Skin epidermis (tissue), 12 donors: ENCODE data around the gene CTNND2.

Experiments used
- H3K27ac ChIP-seq, 21 experiments: fragments of 200-600 bp; sonication (generic) in 11 of 21; one replicate each; pipeline ENCODE4 v1.5.0; 2020; ENCODE audit warnings: mild to moderate bottlenecking in 3 of 21, inconsistent platforms in 2 of 21, moderate library complexity in 2 of 21
- H3K4me3 ChIP-seq, 7 experiments: fragments of 200-600 bp; sonication (generic) in 2 of 7; one replicate each; pipeline ENCODE4 v1.5.0; 2020; ENCODE audit warnings: inconsistent platforms in 2 of 7, mild to moderate bottlenecking in 2 of 7, moderate library complexity in 1 of 7

The CTNND2 gene

DNA sequence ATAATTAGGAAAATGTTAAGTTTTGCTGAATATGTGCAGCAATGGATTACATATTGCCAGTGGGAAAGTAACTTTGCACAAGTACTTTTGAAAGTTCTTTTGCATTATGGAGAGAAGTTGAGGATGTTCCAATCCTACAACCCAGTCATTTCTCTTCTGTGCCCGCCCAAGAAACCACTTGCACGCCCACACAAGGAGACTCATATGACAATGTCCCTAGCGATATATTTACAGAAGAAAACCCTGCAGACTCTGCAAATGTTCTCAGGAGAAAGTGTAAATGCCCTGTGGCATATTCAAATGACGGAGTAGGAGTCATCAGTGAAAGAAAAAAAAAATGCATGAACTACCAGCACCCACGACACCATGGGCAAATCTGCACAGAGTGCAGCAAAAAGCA is 356.5 kb downstream of the CTNND2 start:
- Histone ChIP-seq H3K4me3 (no peak overlapping the region), H3K27ac (no peak overlapping the region)

DNA sequence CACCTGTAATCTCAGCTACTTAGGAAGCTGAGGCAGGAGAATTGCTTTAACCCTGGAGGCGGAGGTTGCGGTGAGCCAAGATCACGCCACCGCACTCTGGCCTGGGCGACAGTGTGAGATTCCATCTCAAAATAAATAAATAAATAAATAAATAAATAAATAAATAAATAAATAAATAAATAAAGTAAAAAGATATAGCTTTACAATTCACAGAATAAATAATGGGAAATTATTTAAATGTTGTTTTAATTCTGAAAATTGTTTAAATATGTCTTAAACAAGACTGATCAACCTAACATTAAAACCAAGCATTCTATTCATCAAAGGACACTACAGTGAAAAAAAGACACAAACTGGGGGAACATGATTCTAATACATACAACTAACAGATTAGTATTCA is 357.1 kb downstream of the CTNND2 start:
- Histone ChIP-seq H3K4me3 (no peak overlapping the region), H3K27ac (no peak overlapping the region)

DNA sequence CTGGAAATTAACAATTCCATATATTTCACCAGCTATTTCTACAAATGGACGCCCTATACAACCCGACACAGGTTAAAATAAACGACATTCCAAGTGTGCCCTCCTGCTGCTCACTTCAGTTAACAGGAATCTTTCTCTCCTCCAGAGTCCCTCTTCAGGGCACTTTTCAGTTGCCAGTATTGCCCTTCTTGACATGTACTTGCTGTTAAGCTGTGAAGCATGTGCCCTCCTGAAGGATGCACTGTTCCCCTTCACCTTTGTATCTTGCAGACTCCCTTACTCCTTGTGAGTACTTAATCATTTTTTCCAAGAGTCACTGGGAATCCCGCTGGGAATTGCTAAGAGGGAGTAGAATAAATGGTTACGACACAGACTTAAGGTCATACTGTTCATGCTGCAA is 364.1 kb downstream of the CTNND2 start:
- Histone ChIP-seq H3K4me3 (no peak overlapping the region), H3K27ac (no peak overlapping the region)

DNA sequence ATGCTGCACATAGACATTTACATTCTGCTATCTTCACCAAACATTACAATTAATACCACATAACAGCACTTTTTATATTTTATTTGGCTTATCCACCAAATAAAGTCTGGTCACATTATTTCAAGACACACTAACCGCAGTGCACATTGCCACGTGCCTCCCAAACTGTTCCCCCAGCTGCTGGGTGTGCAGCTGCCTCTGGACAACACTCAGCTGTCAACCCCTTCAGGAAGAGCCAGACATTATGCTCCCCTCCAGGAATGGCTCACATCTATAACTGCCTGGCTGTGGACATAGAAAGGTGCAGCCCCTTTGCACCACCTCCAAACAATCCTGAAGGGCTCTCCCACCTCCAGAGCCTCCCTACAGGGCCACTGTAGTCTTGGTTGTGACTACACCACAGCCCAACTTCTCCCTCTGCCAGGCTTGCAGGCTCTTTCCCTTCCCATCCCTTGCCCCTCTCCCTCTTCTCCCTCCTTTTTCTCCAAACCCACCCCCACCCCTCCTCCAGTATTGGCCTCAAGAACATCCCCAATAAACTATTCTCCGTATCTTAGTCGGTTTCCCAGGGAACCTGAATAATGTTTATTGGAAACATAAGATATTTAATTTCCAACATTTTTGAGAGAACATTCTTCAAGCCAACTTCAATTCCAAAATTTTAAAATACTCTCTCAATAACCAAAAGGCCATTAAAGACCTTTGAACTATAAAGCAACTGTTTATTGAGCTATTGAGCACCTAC is 372.3 kb downstream of the CTNND2 start:
- Histone ChIP-seq H3K4me3 (no peak overlapping the region), H3K27ac (no peak overlapping the region)

DNA sequence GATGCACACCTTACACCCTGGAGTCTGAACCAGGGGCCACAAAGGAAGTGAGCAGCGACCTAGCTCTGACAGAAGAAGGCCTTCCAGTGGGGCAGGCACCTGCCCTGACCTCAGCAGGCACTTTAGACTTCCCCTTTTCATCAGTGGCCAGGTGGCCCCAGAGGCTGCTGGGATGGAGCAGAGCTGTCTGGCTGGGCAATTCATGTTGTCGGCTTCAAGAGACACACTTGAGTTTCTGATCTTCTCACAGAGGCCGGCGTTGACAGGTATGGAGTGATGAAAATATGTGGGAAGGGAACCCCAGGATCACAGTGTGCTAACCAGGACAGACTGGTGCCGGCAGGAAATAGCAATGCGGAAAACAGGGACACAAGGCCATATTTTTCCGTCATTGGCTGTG is 375.5 kb downstream of the CTNND2 start:
- Histone ChIP-seq H3K27ac (no peak overlapping the region), H3K4me3 (no peak overlapping the region)

DNA sequence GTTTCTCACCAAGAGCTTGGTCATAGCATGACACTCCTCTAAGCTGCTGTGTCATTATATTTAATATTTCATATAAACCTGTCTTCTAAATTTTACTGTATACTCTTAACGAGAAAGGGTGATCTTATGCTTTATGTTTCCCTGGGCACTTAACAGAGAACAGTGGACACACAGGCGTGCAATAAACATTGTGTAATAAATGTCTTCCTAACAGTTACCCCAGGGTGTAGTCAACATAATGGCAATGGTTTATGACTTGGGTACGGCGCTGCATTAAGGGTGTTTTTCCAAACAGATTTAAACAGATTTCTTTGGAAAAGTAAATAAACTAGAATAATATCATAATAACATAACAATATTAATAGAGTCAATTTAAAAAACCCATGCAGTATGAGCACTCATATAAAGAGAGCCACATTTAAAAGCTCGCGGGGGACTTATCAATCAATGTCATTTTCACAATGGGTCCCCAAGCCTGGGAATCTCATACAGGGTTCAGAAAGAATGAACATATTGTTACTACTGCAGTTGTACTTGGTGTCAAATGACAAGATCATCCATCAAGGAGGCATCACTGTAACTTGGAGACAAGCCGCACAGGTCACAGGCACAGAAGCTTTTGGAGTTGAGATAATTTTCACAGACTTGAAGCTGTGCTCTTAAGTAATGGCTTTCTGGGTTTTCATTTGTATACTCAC is 376.4 kb downstream of the CTNND2 start:
- no peak overlapping the region for H3K27ac ChIP-seq
- no peak overlapping the region for H3K4me3 ChIP-seq

DNA sequence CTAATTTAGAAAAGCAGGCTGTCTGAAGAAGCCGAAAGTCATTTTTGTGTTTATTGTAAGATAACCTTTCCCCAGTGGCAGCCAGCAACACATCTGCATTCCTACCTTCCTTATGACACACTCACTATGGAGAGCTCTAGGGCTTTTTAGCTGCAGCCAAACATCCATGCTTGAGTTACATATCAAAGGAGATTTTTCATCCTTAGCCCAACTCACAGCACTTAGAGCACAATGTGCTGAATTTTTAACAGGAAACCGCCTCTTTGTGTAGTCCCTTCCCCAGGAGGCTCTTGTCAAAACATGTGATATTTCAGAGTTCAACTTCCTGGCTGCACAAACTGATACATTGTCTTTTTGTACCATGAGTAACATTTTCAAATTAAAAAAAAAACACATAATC is 379.2 kb downstream of the CTNND2 start:
- Histone ChIP-seq H3K4me3 (no peak overlapping the region), H3K27ac (no peak overlapping the region)

DNA sequence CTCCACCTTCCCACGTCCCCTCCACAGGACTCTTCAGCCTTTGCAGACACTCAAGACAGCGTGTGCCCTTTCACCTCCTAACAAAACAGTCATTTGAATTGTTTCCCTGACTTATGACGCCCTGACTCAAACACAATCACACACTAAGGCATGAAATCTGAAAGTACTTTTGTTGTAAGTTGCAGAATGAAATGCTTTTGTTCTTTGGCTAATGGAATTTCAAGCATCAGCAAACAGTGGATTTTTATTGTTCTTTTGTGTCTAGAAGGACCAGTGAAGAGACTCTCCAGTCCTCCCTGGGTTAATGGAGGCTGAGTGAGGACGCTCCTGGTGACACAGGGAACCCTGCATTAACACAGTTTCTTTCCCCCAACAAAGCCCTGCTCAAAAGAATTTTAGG is 380.1 kb downstream of the CTNND2 start:
- no peak overlapping the region for H3K4me3 ChIP-seq

DNA sequence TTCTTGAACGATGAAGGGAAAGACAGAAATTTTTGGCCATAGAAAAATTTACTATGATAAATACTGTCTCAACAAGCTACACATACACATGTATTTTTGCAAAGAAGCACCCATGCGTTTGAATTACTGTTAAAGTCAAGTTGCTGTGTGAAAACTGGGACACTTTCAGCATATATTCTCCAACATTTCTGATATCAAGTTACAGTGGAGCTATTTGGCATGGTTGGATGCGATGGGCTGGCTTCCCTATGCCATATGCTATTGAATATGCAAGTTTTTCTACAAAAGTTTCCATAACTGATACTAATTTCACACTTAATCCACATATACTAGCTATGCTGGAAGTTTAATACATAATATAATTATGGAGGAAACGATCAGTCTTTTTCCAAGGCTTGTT is 381.4 kb downstream of the CTNND2 start:
- Histone ChIP-seq H3K4me3 (no peak overlapping the region), H3K27ac (no peak overlapping the region)

More for the DNA sequence above, 380.1 kb downstream of the CTNND2 start:
- no peak overlapping the region for H3K27ac ChIP-seq

DNA sequence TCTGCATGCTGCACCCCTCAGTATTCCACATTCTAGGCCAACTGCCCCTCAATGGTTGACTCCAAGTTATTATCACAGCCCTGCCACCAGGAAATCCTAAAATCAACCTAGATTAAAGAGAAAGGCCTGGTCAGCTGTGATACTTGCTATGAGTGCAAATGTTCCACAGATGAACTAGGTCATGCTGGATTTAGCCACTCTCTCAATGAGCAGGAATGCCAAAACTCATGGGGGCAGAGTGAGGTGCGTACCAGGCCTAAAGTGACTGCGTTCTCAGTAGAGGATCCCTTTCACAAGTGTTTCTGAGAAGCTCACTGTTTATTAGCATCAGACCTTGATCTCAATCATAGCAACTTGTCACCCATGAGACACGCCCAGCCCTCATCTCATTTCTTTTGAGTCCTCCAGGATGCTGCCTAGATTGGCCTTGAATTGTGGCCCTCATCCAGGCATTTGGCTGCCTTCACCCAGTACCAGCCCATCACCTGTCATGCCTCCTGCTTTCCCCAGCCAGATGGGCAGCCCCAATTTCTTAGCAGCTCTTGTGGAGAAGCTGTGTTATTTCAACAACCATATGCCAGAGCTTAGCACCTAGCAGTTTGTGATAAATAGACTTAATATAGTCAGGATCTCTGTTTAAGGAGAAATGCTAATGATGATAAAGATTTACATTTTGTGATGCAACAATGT is 383.9 kb downstream of the CTNND2 start:
- H3K27ac ChIP-seq = no peak overlapping the region
- no peak overlapping the region for H3K4me3 ChIP-seq

DNA sequence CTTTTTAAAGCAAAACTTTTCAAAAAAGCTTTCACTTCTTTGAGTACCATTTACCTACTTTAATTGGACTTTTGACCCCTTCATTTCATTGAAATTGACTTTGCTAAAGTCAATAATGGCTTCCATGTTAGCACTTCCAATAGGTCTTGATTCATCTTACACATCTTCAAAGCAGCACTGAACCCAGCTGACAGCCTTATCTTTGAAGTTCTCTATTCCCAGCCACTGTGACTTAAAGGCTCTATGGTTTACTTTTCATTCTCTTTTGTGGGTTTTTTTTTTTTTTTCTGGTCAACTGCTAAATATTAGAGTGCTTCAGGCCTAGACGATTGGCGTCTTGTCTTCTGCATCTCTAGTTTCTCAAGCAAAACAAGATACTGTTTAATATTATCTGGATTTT is 385.0 kb downstream of the CTNND2 start:
- Histone ChIP-seq H3K27ac (no peak overlapping the region), H3K4me3 (no peak overlapping the region)

DNA sequence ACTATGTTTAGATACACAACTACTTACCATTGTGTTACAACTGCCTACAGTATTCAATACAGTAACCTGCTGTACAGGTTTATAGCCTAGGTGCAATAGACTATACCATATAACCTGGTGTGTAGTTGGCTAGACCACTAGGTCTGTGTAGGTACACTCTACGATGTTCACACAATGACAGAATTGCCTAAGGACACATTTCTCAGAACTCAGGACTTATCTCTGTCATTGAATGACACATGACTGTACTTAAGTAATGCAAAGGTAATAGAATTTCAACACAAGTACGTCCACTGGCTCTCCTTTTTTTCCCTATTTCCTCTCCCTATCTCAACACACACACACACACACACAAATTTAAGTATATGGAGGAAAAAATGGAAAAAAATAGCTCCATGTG is 385.6 kb downstream of the CTNND2 start:
- Histone ChIP-seq H3K27ac (no peak overlapping the region), H3K4me3 (no peak overlapping the region)

DNA sequence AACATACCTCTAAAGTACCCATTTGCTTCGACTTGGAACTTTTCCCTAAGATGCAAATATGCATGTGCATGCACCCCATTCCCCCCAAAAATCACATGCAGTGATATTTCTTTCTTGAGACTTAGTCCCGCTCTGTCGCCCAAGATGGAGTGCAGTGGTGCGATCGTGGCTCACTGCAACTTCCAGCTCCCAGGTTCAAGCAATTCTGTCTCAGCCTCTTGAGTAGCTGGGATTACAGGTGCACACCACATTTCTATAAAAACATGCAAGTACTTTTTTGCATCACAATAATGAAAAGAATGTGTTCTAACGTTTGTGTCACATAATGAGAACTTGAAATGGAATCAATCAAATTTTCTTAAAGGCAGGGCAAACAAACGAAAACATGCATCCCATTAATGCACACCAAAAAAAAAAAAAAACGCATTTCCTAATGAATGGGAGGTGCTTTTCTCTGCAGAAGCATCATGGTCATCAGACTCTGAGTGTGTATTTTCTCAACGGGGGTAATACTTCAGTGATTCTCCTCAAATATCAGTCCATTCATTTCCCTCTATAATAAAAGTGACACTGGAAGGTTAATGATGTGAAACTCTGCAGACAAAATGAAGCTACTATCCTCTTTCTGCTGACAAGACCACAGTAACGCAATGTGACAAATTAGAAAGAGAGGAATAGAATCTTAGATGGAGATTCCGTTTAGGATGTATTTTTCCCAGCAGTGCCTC is 389.4 kb downstream of the CTNND2 start:
- Histone ChIP-seq H3K27ac (no peak overlapping the region), H3K4me3 (no peak overlapping the region)

DNA sequence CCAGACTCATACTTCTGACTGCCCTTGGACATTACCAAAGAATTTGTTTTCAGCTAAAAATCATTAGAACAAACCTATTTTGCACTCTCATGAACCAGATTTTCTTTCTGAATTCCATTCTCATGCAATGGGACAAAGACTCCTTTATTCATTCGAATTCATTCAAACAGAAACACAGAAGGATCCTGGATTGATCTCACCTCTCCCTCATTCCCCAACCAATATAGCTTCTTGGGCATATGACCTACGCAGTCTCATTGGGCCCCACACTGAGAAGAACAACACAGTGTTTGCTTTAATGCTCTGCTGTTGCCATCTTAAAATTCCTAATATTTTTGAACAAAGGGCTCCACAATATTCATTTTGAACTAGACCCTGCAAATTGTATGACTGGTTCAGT is 392.4 kb downstream of the CTNND2 start:
- no peak overlapping the region for H3K27ac ChIP-seq
- no peak overlapping the region for H3K4me3 ChIP-seq

DNA sequence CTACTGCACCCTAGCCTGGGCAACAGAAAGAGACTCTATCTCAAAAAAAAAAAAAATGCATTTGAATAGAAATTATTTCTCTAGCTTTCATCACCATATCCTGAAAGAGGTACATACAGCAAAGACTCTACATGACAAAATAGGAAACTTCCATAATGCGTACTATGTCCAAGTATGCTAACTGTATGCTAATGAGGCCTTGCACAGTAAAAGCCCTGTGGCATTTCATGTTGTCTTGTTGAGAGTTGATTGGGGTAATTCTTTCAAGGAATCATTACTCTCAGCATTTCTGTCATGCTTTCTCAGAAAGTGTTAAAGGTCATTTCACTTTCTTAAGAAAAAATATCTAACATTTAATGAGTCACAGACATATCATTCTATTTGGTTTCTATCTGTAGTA is 393.4 kb downstream of the CTNND2 start:
- no peak overlapping the region for H3K27ac ChIP-seq
- H3K4me3 ChIP-seq = no peak overlapping the region

DNA sequence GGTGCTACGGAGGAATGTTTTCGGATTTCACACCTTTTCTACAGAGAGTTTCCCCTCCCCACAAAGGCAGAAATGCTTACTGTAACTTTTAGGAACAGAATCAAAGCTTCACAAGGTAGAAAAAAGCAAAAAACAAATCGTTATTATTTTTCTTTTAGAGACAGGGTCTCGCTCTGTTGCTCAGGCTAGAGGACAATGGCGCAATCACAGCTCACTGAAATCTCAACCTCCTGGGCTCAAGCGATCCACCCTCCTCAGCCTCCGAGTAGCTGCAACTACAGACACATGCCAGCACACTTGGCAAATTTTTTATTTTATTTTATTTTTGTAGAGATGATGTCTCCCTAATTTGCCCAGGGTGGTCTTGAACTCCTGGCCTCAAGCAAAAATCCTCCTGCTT is 394.5 kb downstream of the CTNND2 start:
- H3K27ac ChIP-seq = no peak overlapping the region

DNA sequence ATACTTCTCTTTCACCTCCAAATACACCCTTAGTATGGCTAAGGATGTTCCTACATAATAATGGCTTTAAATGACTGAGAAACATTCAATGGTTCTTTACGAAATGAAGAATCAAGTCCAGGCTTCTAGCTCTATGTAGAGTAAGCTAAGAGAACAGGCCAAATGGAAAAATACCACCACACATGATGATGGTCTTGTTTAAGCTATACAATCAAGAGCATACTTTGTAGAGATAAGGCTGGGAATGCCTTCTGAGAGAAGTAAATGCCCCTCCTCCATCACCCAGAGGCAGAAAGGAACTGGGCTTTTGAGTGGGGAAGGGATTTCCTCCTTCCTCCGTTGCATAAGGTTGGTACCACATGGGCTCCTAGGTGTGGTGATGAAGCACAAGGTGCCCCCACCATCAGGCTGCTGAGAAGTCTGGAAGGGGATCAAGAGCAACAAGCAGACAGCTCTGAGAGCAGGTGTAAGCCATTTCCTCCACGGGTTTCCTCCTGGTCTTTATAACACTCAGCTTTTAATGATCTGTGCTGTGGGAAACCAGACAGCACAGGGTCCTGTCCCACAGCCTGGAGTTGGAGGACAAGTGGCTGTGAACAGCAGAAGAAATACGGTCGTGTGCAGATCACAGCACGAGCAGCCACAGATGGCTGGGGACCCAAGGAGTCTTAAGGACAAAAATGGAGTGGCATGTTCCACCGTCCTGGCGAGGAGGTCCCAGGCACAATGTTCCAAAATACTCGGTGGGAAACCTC is 396.9 kb downstream of the CTNND2 start:
- H3K27ac ChIP-seq = no peak overlapping the region
- H3K4me3 ChIP-seq = no peak overlapping the region

More for the DNA sequence above, 394.5 kb downstream of the CTNND2 start:
- no peak overlapping the region for H3K4me3 ChIP-seq

DNA sequence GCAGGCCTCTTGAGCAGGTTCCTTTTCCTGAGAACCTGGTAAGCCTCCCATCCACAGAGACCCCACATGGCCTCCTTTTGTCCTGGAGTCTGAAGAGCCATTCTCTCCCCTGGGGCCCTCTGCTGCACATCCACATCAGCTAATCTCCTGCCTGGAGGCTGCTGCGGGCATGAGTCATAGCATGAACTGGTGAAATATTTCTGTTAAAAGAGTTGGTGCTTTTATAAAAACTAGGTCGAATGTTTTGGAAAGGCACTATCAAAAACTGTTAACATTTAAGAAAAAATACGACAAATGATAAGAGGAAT is 399.4 kb downstream of the CTNND2 start:
- Histone ChIP-seq H3K27ac (no peak overlapping the region), H3K4me3 (no peak overlapping the region)

DNA sequence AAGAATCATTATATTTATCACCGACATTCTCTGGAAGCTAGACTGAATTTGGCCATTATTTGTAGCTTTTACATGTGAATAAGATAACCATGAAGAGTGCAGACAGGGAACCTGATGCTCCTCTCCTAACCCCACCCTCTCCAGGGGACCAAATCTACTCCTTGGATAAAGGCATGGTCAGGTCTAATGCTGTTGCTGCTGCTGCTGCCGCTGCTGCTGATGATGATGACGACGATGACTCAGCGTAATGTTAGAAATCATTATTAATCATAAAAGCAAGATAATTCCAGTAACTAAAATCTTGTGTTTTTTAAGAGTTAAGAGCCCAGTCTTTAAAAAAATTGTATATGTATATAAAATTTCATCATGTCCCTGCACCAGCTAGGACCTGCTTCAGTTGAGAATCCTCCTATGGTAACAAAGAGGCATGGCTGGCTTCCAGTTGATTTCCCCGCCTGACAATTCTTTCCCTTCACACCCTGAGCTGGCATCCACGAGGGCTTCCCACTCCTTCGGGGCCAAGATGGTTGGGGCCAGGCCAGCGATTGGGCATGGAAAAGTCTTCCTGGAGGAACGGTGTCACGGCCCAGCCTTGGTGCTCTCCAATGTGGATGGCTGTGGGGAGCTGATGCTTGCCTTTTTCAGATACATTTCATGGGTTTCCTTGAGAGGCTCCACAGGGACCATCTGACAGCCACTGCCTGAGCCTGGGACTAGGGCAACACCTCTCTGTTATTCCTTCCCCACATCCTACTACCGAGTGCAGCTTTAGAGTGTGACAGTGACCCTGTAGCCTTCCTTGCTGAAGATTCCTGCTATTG is 400.0 kb downstream of the CTNND2 start:
- H3K27ac ChIP-seq = no peak overlapping the region
- H3K4me3 ChIP-seq = no peak overlapping the region
